OCI-LY7 (cell line): ENCODE results near the gene MRPL12. TPM values are rescaled to one million over a fixed set of nuclear protein-coding genes. Genes with fewer than 3 reads are reported as not detected.

Experiments used
- BruUV-seq: library from RNA; stranded (reverse); fragments of 400-500 nt; replicated peaks from 2 replicates; lab custom pipeline; 2021; lab: Mats Ljungman, UMichigan
- CTCF ChIA-PET: fragments of 300-600 bp; sonication (Branson Sonifier 250); formaldehyde crosslinking; loops from one replicate; lab custom pipeline; 2022; ENCODE audit warnings: antibody characterized with exemption; ENCODE audit not compliant: unreplicated experiment; lab: Charles Lee
- POLR2A ChIA-PET: fragments of 300-600 bp; sonication (Branson Sonifier 250); formaldehyde crosslinking; loops from one replicate; lab custom pipeline; 2022; ENCODE audit warnings: antibody characterized with exemption; lab: Charles Lee
- DNase-seq: peaks from one replicate; pipeline ENCODE4 v3.0.0-alpha.2; 2015; ENCODE audit warnings: low spot score
- H2AFZ ChIP-seq: fragments of 200-600 bp; sonication (generic), shearing (Covaris generic); 2 replicates; pipeline ENCODE4 v1.6.1; 2014; ENCODE audit warnings: mild to moderate bottlenecking, antibody characterized with exemption, low read length, moderate library complexity
- H3K27ac ChIP-seq: fragments of 200-600 bp; sonication (generic); 2 replicates; pipeline ENCODE4 v1.5.1; 2014; ENCODE audit warnings: mixed run types, low read depth, mild to moderate bottlenecking, moderate library complexity, low read length, inconsistent platforms; ENCODE audit not compliant: poor library complexity, severe bottlenecking
- H3K36me3 ChIP-seq: fragments of 200-600 bp; sonication (generic); 2 replicates; pipeline ENCODE4 v1.6.1; 2014; ENCODE audit warnings: mild to moderate bottlenecking, antibody characterized with exemption, low read length, moderate library complexity, mixed read lengths; ENCODE audit not compliant: insufficient read depth
- H3K4me1 ChIP-seq: fragments of 200-600 bp; sonication (generic); 2 replicates; pipeline ENCODE4 v1.5.1; 2014; ENCODE audit warnings: mild to moderate bottlenecking, low read length; ENCODE audit not compliant: insufficient read depth, poor library complexity, severe bottlenecking
- H3K4me2 ChIP-seq: fragments of 200-600 bp; sonication (generic); 2 replicates; pipeline ENCODE4 v1.6.1; 2014; ENCODE audit warnings: mild to moderate bottlenecking, low read length
- H3K4me3 ChIP-seq: fragments of 200-600 bp; sonication (generic); 2 replicates; pipeline ENCODE4 v1.5.1; 2014; ENCODE audit warnings: mild to moderate bottlenecking, low read depth, low read length; ENCODE audit not compliant: poor library complexity, severe bottlenecking
- H3K79me2 ChIP-seq: fragments of 200-600 bp; sonication (generic); 2 replicates; pipeline ENCODE4 v1.6.1; 2016; ENCODE audit warnings: low read depth, mild to moderate bottlenecking, low read length, moderate library complexity, mixed read lengths; ENCODE audit not compliant: insufficient read depth
- H3K9me2 ChIP-seq: fragments of 200-600 bp; sonication (generic); 2 replicates; pipeline ENCODE4 v1.6.1; 2016; ENCODE audit warnings: mild to moderate bottlenecking, low read length, mixed read lengths; ENCODE audit not compliant: insufficient read depth
- H3K9me3 ChIP-seq: fragments of 200-600 bp; sonication (generic); 2 replicates; pipeline ENCODE4 v1.6.1; 2014; ENCODE audit warnings: mild to moderate bottlenecking, mixed run types, low read length, mixed read lengths
- H4K20me1 ChIP-seq: fragments of 200-600 bp; sonication (generic); 2 replicates; pipeline ENCODE4 v1.6.1; 2014; ENCODE audit warnings: mild to moderate bottlenecking, antibody characterized with exemption, low read length, moderate library complexity, mixed read lengths; ENCODE audit not compliant: insufficient read depth
- EZH2phosphoT487 ChIP-seq: fragments of 200-600 bp; sonication (generic); IDR thresholded peaks from 2 replicates; pipeline ENCODE4 v1.6.1; 2018; ENCODE audit warnings: low read depth, borderline replicate concordance, mild to moderate bottlenecking, mixed run types, antibody characterized with exemption, low read length, moderate library complexity, mixed read lengths
- intact Hi-C: fragments of 100-400 bp; cut with micrococcal nuclease; formaldehyde crosslinking; loops from one replicate; pipeline ENCODE4 v1.10.0; 2022; ENCODE audit not compliant: unreplicated experiment
- total RNA-seq, 2 experiments: library from RNA; depleted of rRNA in 1 of 2; stranded (reverse); fragments of >200 nt in 1 of 2; shearing (Covaris generic) in 1 of 2; gene quantifications; 2 replicates each; pipeline ENCODE4 v1.2.3, GENCODE V29; 2014 to 2022
- TF ChIP-seq, protein P1 (sequence below): fragments of 200-600 bp; sonication (generic); conservative IDR thresholded peaks from 2 replicates; pipeline ENCODE4 v1.5.1; 2014; ENCODE audit warnings: mild to moderate bottlenecking, antibody characterized with exemption, low read length, moderate library complexity, mixed read lengths

The MRPL12 gene
- total RNA-seq, 2 experiments from 2014 or later, result 67.2 to 189 TPM

DNA sequence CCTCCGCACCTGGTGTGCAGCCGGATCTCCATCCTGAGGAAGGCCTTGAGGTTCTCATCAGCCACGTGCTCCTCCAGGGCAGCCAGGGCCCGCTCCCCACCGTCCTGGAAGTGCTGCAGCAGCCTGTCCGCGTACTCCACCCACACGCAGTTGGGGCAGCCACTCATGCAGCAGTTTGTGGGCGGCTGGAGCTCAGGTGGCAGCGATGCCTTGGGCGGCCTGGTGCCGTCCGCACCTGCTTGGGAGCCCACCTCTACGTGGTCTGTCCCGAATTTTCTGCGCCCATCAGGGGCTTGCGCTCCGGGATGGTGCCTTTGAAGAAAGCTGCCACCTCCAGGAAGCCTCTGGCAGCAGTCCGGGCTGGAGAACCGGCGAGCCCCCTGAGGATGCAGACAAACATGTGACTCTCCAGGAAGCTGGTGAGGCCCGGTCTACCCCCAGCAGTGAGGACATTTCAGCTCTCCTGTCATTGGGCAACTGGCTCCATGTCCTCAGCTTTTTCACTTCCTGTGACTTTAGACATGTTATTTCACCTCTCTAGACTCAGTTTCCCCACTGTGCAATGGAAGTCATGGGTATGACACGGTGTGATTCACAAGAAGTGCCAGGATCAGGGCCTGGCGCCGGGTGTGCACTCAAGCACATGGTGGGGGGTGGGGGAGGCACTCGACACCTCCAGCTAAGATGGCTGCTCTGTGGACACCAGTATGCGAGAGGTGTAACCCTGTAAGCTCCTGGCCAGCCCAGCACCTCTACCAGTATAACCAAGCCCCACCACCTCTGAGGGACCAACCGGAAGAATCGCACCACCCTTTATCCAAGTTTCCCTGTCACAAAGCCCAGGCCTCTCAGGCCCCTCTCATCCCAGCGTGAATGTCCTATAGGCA, 37.7 kb upstream of the MRPL12 start:
- no peaks in the 10 kb centered on the region for H3K9me3 ChIP-seq
- H3K36me3 ChIP-seq, result peaks cover 47% of the 10 kb centered on the region
- peaks cover 25% of the 10 kb centered on the region for H3K4me1 ChIP-seq
- peak overlapping the region; percentile 8; the same call in 1 of the 2 replicates for H2AFZ ChIP-seq
- peaks cover 36% of the 10 kb centered on the region for H3K79me2 ChIP-seq
- no TSS peak for BruUV-seq
- H4K20me1 ChIP-seq, result no peaks in the 10 kb centered on the region
- DNase-seq, result peak; percentile 61
- no peaks in the 10 kb centered on the region for H3K9me2 ChIP-seq
- peak overlapping the region; percentile 62 for H3K27ac ChIP-seq
- intact Hi-C loops, result loop anchor here (1.0 kb wide), 1 partner anchor 28 kb away; the partner anchor contains the start of genes NPLOC4 and TSPAN10
- CTCF ChIA-PET, result interaction anchor here (0.5 kb wide), 1 partner anchor 147 kb away, joined by 6 read pairs; no protein-coding TSS in a partner anchor
- H3K4me2 ChIP-seq, result peak overlapping the region; percentile 88
- peak overlapping the region; percentile 100 for H3K4me3 ChIP-seq
- POLR2A ChIA-PET, result interaction anchor here (0.7 to 2.1 kb wide), 2 partner anchors 9 to 18 kb away, joined by 3 to 8 read pairs; partner anchors contain the start of genes ARL16, HGS and PDE6G
- TF ChIP-seq, protein P1, sequence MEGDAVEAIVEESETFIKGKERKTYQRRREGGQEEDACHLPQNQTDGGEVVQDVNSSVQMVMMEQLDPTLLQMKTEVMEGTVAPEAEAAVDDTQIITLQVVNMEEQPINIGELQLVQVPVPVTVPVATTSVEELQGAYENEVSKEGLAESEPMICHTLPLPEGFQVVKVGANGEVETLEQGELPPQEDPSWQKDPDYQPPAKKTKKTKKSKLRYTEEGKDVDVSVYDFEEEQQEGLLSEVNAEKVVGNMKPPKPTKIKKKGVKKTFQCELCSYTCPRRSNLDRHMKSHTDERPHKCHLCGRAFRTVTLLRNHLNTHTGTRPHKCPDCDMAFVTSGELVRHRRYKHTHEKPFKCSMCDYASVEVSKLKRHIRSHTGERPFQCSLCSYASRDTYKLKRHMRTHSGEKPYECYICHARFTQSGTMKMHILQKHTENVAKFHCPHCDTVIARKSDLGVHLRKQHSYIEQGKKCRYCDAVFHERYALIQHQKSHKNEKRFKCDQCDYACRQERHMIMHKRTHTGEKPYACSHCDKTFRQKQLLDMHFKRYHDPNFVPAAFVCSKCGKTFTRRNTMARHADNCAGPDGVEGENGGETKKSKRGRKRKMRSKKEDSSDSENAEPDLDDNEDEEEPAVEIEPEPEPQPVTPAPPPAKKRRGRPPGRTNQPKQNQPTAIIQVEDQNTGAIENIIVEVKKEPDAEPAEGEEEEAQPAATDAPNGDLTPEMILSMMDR, result no peak
- no peak for TF ChIP-seq EZH2phosphoT487

DNA sequence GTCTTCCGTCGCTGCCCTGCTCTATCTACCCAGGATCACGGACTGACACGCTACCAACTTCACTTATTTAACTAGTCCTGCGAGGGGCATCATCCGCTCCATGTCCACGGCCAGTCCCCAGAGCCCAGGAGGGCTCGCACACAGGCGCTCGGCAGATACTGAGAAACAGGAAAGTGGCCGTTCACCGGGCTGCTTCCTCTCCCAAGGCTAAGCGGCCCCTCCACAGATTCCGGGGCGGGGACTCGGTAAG, 37.1 kb upstream of the MRPL12 start:
- H3K9me3 ChIP-seq, result no peaks in the 10 kb centered on the region
- peak; percentile 45 for DNase-seq
- peaks cover 52% of the 10 kb centered on the region for H3K36me3 ChIP-seq
- peaks cover 25% of the 10 kb centered on the region for H3K4me1 ChIP-seq
- intact Hi-C loops, result loop anchor here (1.0 kb wide), 1 partner anchor 29 kb away; the partner anchor contains the start of genes NPLOC4 and TSPAN10
- H2AFZ ChIP-seq, result peak overlapping the region; percentile 8; the same call in 1 of the 2 replicates
- TF ChIP-seq, protein P1, result no peak
- no peak for TF ChIP-seq EZH2phosphoT487
- BruUV-seq, result TSS peak; percentile 85
- peaks cover 36% of the 10 kb centered on the region for H3K79me2 ChIP-seq
- peak overlapping the region; percentile 62 for H3K27ac ChIP-seq
- no peaks in the 10 kb centered on the region for H4K20me1 ChIP-seq
- peak overlapping the region; percentile 88 for H3K4me2 ChIP-seq
- POLR2A ChIA-PET, result interaction anchor here (2.1 kb wide), 1 partner anchor 17 kb away, joined by 8 read pairs; the partner anchor contains the start of genes ARL16 and HGS
- CTCF ChIA-PET, result no interaction called here
- peak overlapping the region; percentile 100 for H3K4me3 ChIP-seq
- no peaks in the 10 kb centered on the region for H3K9me2 ChIP-seq
